GM12878 (cell line): ENCODE measurements around the gene RNF7. TPM values are rescaled to one million over a fixed set of nuclear protein-coding genes. Genes with fewer than 3 reads are reported as not detected.

Experiments used
- BHLHE40 ChIP-seq, 2 experiments: fragments of 450-650 bp in 1 of 2; IDR thresholded peaks; 2 replicates each; pipeline ENCODE4 v1.6.1; 2011 to 2017; ENCODE audit warnings: low read depth in 2 of 2, borderline replicate concordance in 1 of 2, improper control_type of control experiment in 1 of 2, low read length in 1 of 2, mild to moderate bottlenecking in 1 of 2
- CREB1 ChIP-seq: IDR thresholded peaks from 2 replicates; pipeline ENCODE4 v1.6.1; 2012; ENCODE audit warnings: low read depth, mild to moderate bottlenecking, inconsistent platforms
- IKZF1 ChIP-seq: fragments of 450-650 bp; conservative IDR thresholded peaks from 2 replicates; pipeline ENCODE4 v1.6.1; 2017; ENCODE audit warnings: antibody characterized with exemption, mild to moderate bottlenecking
- JUND ChIP-seq: IDR thresholded peaks from 2 replicates; pipeline ENCODE4 v1.6.1; 2012; ENCODE audit warnings: low read depth, mild to moderate bottlenecking, low read length, improper control_type of control experiment, moderate library complexity
- LARP7 ChIP-seq: fragments of 450-650 bp; IDR thresholded peaks from 2 replicates; pipeline ENCODE4 v1.6.1; 2017; ENCODE audit warnings: mild to moderate bottlenecking
- POU2F2 ChIP-seq: IDR thresholded peaks from 3 replicates; pipeline ENCODE4 v1.6.1; 2011; ENCODE audit warnings: low read depth, mild to moderate bottlenecking, low read length, borderline replicate concordance
- RB1 ChIP-seq: fragments of 450-650 bp; formaldehyde crosslinking; IDR thresholded peaks from 2 replicates; pipeline ENCODE4 v1.6.1; 2017; ENCODE audit warnings: mild to moderate bottlenecking, borderline replicate concordance
- SIN3A ChIP-seq: IDR thresholded peaks from 2 replicates; pipeline ENCODE4 v1.6.1; 2012; ENCODE audit warnings: low read depth, low read length, improper control_type of control experiment
- SMC3 ChIP-seq: IDR thresholded peaks from 2 replicates; pipeline ENCODE4 v1.6.1; 2011; ENCODE audit warnings: low read length, improper control_type of control experiment, borderline replicate concordance
- YY1 ChIP-seq: IDR thresholded peaks from 2 replicates; pipeline ENCODE4 v1.6.1; 2011; ENCODE audit warnings: low read depth, mild to moderate bottlenecking, low read length
- ZBED1 ChIP-seq: IDR thresholded peaks from 2 replicates; pipeline ENCODE4 v1.6.1; 2016; ENCODE audit warnings: borderline replicate concordance
- ZNF207 ChIP-seq: fragments of 450-650 bp; IDR thresholded peaks from 2 replicates; pipeline ENCODE4 v1.6.1; 2014; ENCODE audit warnings: antibody characterized with exemption, mild to moderate bottlenecking, borderline replicate concordance
- polyA plus RNA-seq, 11 experiments: library from polyadenylated mRNA; depleted of rRNA in 4 of 11; unstranded in 6 of 11; stranded (reverse) in 5 of 11; fragments of >200 nt; fragmentation: Nextera tagmentation in 4 of 11; fragmentation: Illumina TruSeq in 1 of 11; extraction: Ambion mirVana in 4 of 11; extraction: Trizol in 1 of 11; gene quantifications; 1 replicate in 1 of 11; 2 replicates in 10 of 11; pipeline versions ENCODE4 v1.2.1 to v1.2.3, GENCODE V29; 2011 to 2016; ENCODE audit warnings: inconsistent platforms in 2 of 11, missing spikeins in 2 of 11, low read depth in 1 of 11
- total RNA-seq, 4 experiments: library from RNA; depleted of rRNA in 3 of 4; stranded (reverse); fragments of >200 nt in 3 of 4; fragmentation: Illumina TruSeq in 1 of 4; extraction: Trizol in 1 of 4; gene quantifications; 2 replicates each; pipeline versions ENCODE4 v1.2.1 to v1.2.3, GENCODE V29; 2013 to 2021
- TF ChIP-seq, protein P1 (sequence below): fragments of 150-350 bp; IDR thresholded peaks from 2 replicates; pipeline ENCODE4 v1.6.1; 2014; ENCODE audit warnings: mild to moderate bottlenecking, low read depth, low read length
- TF ChIP-seq, protein P2 (sequence below): fragments of 450-650 bp; IDR thresholded peaks from 2 replicates; pipeline ENCODE4 v1.6.1; 2016; ENCODE audit warnings: mild to moderate bottlenecking, moderate library complexity, borderline replicate concordance
- TF ChIP-seq, protein P3 (sequence below): fragments of 450-650 bp; IDR thresholded peaks from 2 replicates; pipeline ENCODE4 v1.6.1; 2017; ENCODE audit warnings: mild to moderate bottlenecking, moderate library complexity
- TF ChIP-seq, protein P4 (sequence below), 3 experiments: IDR thresholded peaks in 2 of 3; conservative IDR thresholded peaks in 1 of 3; 2 replicates each; pipeline ENCODE4 v1.5.1; 2011; ENCODE audit warnings: low read depth in 3 of 3, low read length in 3 of 3, mild to moderate bottlenecking in 3 of 3, control low read depth in 2 of 3, moderate library complexity in 2 of 3, inconsistent platforms in 1 of 3, mixed read lengths in 1 of 3; ENCODE audit not compliant: control insufficient read depth in 2 of 3, insufficient read depth in 1 of 3; ENCODE audit errors: extremely low read depth in 1 of 3

Gene RNF7
- total and polyA plus RNA-seq, 10 of the 15 experiments (the other 5 are each of a cell fraction or from before 2014, with no cell fraction given), result 36.0 to 146 (median 76.4) TPM

DNA sequence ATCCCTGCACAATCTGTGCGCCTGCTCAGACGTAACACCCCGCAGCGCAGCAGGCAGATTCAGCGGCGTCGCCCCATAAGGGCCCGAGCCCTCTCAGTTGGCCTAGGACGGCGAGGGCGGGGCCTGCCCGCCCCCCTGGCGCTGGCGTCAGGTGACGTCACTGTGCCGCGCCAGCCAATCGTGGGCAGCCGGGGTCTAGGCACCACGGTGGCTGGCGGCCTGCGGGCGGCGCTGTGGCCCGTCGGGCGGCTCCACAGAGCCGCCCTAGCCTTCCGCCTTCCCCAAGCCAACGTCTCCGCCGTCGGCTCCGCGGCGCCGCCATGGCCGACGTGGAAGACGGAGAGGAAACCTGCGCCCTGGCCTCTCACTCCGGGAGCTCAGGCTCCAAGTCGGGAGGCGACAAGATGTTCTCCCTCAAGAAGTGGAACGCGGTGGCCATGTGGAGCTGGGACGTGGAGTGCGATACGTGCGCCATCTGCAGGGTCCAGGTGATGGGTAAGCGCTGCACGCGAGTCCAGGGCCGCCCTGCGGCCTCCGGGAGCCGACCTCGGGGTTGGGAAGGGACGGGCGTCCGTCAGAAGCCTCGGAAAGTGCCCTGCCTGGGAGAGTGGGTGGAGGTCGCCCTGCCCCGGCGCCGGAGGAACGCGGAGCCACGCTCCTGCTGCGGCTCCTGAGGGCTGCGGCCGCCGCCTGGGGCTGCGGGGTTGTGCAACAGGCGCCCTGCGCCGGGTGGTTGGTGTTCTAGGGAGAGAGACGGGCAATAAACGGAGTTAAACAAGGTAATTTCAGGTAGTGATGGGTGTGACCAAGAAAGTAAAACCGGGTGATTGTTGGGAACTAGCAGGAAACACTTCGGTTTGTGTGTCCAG lies at the start of gene RNF7 (continued):
- TF ChIP-seq, protein P1, sequence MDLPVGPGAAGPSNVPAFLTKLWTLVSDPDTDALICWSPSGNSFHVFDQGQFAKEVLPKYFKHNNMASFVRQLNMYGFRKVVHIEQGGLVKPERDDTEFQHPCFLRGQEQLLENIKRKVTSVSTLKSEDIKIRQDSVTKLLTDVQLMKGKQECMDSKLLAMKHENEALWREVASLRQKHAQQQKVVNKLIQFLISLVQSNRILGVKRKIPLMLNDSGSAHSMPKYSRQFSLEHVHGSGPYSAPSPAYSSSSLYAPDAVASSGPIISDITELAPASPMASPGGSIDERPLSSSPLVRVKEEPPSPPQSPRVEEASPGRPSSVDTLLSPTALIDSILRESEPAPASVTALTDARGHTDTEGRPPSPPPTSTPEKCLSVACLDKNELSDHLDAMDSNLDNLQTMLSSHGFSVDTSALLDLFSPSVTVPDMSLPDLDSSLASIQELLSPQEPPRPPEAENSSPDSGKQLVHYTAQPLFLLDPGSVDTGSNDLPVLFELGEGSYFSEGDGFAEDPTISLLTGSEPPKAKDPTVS, result no peak
- TF ChIP-seq JUND (peak; percentile 79), CREB1 (peak; percentile 98), BHLHE40 (IDR thresholded peaks at IDR 0.05; ENCODE audit: borderline replicate concordance in 1 of 2, low read depth in 2 of 2, low read length in 1 of 2) (peak; percentile 48 to 69; a peak in 1 of 4 replicates), ZNF207 (peak; percentile 94; the same call in 1 of the 2 replicates), RB1 (peak; percentile 75; the same call in 1 of the 2 replicates), IKZF1 (peak; percentile 86), SIN3A (peak; percentile 70; the same call in 1 of the 2 replicates), LARP7 (peak; percentile 87), SMC3 (peak; percentile 36; the same call in 1 of the 2 replicates), YY1 (peak; percentile 94), POU2F2 (no peak), ZBED1 (no peak)
- TF ChIP-seq, protein P2, sequence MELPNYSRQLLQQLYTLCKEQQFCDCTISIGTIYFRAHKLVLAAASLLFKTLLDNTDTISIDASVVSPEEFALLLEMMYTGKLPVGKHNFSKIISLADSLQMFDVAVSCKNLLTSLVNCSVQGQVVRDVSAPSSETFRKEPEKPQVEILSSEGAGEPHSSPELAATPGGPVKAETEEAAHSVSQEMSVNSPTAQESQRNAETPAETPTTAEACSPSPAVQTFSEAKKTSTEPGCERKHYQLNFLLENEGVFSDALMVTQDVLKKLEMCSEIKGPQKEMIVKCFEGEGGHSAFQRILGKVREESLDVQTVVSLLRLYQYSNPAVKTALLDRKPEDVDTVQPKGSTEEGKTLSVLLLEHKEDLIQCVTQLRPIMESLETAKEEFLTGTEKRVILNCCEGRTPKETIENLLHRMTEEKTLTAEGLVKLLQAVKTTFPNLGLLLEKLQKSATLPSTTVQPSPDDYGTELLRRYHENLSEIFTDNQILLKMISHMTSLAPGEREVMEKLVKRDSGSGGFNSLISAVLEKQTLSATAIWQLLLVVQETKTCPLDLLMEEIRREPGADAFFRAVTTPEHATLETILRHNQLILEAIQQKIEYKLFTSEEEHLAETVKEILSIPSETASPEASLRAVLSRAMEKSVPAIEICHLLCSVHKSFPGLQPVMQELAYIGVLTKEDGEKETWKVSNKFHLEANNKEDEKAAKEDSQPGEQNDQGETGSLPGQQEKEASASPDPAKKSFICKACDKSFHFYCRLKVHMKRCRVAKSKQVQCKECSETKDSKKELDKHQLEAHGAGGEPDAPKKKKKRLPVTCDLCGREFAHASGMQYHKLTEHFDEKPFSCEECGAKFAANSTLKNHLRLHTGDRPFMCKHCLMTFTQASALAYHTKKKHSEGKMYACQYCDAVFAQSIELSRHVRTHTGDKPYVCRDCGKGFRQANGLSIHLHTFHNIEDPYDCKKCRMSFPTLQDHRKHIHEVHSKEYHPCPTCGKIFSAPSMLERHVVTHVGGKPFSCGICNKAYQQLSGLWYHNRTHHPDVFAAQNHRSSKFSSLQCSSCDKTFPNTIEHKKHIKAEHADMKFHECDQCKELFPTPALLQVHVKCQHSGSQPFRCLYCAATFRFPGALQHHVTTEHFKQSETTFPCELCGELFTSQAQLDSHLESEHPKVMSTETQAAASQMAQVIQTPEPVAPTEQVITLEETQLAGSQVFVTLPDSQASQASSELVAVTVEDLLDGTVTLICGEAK, result no peak; the same call in 1 of the 2 replicates
- TF ChIP-seq, protein P3, sequence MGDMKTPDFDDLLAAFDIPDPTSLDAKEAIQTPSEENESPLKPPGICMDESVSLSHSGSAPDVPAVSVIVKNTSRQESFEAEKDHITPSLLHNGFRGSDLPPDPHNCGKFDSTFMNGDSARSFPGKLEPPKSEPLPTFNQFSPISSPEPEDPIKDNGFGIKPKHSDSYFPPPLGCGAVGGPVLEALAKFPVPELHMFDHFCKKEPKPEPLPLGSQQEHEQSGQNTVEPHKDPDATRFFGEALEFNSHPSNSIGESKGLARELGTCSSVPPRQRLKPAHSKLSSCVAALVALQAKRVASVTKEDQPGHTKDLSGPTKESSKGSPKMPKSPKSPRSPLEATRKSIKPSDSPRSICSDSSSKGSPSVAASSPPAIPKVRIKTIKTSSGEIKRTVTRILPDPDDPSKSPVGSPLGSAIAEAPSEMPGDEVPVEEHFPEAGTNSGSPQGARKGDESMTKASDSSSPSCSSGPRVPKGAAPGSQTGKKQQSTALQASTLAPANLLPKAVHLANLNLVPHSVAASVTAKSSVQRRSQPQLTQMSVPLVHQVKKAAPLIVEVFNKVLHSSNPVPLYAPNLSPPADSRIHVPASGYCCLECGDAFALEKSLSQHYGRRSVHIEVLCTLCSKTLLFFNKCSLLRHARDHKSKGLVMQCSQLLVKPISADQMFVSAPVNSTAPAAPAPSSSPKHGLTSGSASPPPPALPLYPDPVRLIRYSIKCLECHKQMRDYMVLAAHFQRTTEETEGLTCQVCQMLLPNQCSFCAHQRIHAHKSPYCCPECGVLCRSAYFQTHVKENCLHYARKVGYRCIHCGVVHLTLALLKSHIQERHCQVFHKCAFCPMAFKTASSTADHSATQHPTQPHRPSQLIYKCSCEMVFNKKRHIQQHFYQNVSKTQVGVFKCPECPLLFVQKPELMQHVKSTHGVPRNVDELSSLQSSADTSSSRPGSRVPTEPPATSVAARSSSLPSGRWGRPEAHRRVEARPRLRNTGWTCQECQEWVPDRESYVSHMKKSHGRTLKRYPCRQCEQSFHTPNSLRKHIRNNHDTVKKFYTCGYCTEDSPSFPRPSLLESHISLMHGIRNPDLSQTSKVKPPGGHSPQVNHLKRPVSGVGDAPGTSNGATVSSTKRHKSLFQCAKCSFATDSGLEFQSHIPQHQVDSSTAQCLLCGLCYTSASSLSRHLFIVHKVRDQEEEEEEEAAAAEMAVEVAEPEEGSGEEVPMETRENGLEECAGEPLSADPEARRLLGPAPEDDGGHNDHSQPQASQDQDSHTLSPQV, result peak; percentile 91; the same call in 1 of the 2 replicates
- TF ChIP-seq, protein P4, sequence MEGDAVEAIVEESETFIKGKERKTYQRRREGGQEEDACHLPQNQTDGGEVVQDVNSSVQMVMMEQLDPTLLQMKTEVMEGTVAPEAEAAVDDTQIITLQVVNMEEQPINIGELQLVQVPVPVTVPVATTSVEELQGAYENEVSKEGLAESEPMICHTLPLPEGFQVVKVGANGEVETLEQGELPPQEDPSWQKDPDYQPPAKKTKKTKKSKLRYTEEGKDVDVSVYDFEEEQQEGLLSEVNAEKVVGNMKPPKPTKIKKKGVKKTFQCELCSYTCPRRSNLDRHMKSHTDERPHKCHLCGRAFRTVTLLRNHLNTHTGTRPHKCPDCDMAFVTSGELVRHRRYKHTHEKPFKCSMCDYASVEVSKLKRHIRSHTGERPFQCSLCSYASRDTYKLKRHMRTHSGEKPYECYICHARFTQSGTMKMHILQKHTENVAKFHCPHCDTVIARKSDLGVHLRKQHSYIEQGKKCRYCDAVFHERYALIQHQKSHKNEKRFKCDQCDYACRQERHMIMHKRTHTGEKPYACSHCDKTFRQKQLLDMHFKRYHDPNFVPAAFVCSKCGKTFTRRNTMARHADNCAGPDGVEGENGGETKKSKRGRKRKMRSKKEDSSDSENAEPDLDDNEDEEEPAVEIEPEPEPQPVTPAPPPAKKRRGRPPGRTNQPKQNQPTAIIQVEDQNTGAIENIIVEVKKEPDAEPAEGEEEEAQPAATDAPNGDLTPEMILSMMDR (IDR thresholded peaks at IDR 0.05 in 2 of 3, conservative IDR thresholded peaks at IDR 0.05 in 1 of 3; ENCODE audit: control insufficient read depth in 2 of 3, extremely low read depth in 1 of 3, insufficient read depth in 1 of 3, low read depth in 3 of 3, low read length in 3 of 3), result peak; percentile 79 to 98 (median 94); a peak in 5 of 6 replicates
